Measurements from ENCODE around the gene KLHL40.

KLHL40 gene

DNA sequence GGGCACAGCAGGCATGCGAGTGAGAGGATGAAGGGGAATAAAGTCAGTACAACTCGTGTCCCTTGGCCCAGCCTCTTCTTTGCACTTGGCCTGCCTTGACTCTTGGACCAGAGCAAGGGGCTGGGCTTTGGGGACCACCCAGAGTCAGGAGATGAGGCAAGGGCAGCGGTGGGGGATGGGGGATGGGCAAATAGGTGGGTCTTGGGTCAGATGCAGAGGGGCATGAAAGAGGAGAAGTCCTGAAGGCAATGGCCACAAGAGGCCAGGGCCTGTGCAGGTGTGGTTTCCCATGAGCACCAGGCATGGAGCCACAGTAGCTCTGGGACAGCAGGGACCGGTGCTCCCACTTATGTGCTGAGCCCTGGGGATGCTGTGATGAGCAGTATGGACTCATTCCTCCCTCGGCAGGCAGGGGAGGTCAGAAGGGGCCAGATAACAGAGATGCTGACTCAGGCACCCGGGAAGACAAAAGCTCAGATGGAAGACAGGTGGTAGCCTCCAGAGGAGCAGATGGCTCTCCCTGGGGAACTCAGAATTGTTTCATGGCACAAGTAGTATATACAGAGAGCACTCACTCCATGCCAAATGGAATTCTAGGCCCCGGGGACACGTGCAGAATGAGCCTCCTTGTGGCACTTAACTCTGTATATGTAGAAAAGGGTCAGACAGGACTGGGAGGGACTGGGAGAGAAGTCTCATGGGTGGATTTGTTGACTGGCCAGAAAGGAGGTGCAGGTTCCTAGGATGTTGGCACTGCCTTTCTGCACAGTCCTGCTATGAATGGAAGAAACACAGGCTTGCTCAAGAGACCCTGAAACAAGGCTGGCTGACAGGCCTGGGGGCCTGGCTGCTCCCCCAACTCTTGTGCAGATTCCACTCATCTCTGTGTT, 17.6 kb upstream of the KLHL40 start:
- in situ Hi-C loops (cut with MboI; ENCODE audit: low pct_unique_long_range_greater_than_20kb, low sequenced_read_pairs), result no loop called here
- no peak for DNase-seq

DNA sequence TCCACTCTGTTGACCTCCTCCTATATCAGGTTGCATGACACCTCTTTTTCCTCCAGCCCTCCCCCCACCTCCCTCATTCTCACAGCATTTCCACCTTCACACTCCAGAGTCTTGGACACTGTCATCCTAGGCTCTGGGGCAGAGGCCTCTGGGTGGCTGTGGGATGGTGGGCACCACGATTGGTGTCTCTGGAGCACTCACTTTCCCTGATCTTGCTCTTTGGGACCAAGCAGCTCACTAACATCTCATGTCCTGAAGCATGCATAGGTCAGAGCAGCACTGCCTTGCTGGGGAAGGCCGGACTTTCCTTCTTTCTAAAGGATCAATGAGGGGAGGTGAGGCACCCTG, 16.9 kb upstream of the KLHL40 start:
- in situ Hi-C loops (cut with MboI; ENCODE audit: low pct_unique_long_range_greater_than_20kb, low sequenced_read_pairs), result no loop called here
- no peak for DNase-seq

DNA sequence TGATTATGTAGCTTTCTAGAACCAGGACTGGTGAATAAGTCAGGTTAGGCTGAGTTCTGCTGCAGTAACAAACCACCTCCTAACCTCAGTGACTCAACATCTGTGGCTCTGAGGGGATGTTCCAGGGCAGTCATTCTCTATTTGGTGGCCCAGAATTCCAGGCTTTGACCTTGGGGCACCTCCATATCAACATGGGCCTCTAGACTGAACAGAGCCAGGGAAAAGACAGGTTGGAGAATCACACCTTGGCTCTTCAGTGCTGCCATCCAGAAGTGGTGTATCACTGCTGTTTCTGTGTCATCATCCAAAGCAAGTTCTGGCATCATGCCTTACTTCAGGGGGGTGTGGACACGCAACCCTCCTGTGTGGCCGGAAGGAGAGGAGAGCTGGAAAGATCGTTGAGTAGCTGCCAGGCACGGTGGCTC, 16.5 kb upstream of the KLHL40 start:
- in situ Hi-C loops (cut with MboI; ENCODE audit: low pct_unique_long_range_greater_than_20kb, low sequenced_read_pairs), result no loop called here
- no peak for DNase-seq

DNA sequence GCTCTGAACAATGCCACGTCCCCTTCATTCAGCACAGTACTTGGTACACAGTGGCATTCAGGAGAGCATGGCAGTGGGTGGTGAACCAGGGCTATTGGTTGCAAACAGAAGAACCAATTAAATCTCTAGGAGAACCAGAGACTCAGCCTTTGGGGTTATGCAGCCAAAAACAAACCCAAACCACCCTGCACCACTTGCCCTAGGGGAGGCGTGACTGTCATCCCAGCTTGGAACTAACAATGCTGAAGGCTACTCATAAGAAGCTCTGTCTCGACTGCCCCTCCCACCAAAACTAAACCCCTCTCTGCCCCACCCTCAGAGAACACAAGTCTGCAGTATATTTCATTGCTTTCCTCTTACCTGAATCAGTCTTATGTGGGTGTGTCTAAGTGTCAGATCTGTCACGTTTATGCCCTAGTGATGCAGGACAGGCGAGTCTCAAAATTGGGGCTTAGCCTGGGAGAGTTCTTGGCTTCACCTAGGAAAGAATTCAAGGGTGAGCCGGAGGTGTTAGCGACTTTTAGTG, 15.2 kb upstream of the KLHL40 start:
- DNase-seq, result no peak
- in situ Hi-C loops (cut with MboI; ENCODE audit: low pct_unique_long_range_greater_than_20kb, low sequenced_read_pairs), result no loop called here

DNA sequence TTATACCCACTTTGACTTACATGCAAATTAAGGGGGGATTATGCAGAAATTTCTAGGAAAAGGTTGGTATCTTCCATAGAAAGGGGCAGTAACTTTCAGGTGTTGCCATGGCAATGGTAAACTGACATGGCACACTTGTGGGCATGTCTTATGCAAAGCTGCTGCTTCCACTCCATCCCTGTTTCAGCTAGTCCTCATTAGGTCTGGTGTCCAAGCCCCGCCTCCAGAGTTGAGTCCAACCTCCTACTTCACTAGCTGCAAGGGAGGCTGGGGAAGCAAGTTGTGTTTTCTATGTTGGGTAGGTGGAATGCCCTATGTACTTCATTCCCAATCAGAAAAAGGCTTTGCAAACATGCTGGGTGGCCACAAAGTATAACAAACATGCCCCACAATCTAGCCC, 14.7 kb upstream of the KLHL40 start:
- in situ Hi-C loops (cut with MboI; ENCODE audit: low pct_unique_long_range_greater_than_20kb, low sequenced_read_pairs), result no loop called here
- DNase-seq, result no peak

DNA sequence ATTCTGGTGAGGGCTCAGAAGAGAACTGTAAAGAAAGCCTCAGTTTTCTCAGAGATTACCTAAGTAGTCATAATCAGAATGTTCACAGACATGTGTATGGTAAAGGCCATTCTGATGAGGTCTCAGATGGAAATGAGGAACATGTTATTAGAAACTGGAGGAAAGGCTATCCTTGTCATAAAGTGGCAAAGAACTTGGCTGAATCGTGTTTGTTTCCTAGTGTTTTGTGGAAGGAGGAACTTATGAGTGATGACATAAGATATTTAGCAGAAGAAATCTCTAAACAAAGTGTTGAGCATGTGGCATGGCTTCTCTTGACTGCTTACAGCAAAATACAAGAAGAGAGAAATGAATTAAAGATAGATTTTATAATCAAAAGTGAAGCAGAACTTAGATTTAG, 12.8 kb upstream of the KLHL40 start:
- in situ Hi-C loops (cut with MboI; ENCODE audit: low pct_unique_long_range_greater_than_20kb, low sequenced_read_pairs), result no loop called here
- DNase-seq, result no peak

DNA sequence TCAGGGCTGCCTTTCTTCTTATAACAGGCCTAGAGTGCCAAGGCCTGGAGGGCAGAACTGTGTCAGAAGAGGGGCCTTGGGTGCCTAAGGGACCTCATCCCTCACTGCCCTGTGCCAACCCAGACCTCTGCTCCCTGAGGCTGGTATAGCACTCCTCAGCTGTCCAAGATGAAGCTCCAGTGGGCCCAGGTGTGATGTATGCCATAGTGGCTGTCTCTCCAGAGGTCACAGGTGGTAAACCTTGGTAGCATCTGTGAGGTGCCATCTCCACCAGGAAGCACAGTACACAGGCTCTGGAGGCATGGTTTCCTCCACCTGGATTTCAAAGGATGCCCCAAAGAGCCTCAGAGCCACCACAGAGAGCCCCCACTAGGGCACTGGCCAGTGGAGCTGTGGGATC, 12.3 kb upstream of the KLHL40 start:
- no peak for DNase-seq
- in situ Hi-C loops (cut with MboI; ENCODE audit: low pct_unique_long_range_greater_than_20kb, low sequenced_read_pairs), result no loop called here

DNA sequence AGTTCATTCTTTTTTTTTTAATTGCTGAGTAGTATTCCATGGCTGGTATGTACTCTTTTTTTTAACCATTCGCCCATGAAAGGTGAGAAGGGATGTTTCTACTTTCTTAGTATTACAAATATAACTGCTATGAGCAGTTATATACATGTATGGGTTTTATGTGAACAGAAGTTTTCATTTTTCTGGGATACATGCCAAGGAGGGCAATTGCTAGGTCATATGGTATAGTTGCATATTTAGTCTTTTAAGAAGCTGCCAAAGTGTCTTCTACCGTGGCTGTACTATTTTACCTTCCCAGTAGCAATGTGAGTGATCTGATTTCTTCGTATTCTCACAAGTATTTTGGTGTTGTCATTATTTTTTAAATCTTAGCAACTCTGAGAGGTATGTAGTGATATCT, 11.2 kb upstream of the KLHL40 start:
- DNase-seq, result no peak
- in situ Hi-C loops (cut with MboI; ENCODE audit: low pct_unique_long_range_greater_than_20kb, low sequenced_read_pairs), result no loop called here

DNA sequence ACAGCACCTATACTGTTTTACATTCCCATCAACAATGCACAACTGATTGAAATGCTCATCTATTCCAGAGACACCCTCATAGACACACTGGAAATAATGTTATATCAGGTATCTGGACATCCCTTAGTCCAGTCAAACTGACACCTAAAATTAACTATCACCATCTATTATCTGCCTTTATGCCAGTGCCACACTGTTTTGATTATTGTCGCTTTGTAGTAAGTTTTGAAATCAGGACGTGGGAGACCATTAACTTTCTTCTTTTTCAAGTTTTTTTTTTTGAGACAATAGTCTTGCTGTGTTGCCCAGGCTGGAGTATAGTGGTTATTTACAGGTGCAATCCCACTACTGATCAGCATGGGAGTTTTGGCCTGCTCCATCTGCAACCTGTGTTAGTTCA, 9.4 kb upstream of the KLHL40 start:
- no peak for DNase-seq
- in situ Hi-C loops (cut with MboI; ENCODE audit: low pct_unique_long_range_greater_than_20kb, low sequenced_read_pairs), result no loop called here

DNA sequence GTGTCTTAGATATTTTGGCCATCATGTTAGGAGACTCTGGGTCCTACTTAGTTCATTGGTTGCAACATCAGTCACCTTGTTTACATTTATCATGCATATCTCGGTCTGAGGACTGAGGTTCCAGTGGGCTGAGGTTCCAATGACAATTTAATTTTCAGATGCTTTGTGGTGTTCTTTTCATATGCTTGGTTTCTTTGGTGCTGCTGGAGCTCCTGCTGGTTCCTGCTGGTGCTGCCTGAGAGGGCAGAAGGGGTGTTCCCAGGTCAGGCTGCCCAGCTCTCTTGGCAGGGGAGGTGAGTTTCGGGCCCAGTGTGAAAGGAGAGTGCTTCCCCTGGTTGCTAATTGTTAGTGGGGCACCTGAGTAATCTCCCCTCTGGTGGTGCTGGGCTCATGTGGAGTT, 6.9 kb upstream of the KLHL40 start:
- no peak for DNase-seq
- in situ Hi-C loops (cut with MboI; ENCODE audit: low pct_unique_long_range_greater_than_20kb, low sequenced_read_pairs), result no loop called here

DNA sequence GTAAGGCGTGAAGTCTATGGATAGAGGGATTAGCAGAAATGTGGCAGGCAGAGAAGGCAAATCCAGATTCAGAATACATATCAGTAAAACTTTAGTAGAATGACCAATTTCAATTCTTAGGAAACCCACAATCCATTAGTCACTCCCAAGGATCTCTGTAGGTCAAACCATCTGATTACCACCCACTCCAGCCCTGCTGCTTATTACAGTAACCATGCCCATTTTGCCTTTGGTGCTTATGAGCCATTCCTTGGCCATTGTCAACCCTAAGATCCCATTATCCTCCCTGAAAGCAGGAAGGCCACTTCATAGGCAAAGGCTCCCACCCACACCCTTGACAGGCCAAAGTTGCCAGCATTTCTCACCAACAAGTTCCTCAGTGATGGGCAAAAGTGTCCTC, 5.1 kb upstream of the KLHL40 start:
- no peak for DNase-seq

DNA sequence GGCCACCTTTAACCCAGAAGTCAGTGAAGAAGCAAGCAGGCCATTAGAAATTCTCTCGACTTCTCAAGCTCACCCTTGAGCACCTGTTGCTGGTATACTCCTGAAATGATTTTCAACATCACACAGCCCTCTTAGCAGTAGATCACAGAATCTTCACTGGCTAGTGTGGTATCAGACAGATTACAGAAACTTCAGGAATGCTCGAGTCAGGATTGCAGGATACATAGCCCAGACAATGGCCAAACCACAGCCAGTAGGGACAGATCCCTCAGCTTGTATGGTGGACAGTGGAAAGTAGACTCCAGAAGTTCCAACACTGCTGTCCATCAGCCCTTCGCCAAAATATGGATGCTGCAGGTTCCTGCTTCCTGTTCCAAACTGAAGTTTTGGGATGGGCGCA, 4.5 kb upstream of the KLHL40 start:
- no peak for DNase-seq
- in situ Hi-C loops (cut with MboI; ENCODE audit: low pct_unique_long_range_greater_than_20kb, low sequenced_read_pairs), result no loop called here

More for the DNA sequence above, 5.1 kb upstream of the KLHL40 start:
- in situ Hi-C loops (cut with MboI; ENCODE audit: low pct_unique_long_range_greater_than_20kb, low sequenced_read_pairs), result no loop called here

DNA sequence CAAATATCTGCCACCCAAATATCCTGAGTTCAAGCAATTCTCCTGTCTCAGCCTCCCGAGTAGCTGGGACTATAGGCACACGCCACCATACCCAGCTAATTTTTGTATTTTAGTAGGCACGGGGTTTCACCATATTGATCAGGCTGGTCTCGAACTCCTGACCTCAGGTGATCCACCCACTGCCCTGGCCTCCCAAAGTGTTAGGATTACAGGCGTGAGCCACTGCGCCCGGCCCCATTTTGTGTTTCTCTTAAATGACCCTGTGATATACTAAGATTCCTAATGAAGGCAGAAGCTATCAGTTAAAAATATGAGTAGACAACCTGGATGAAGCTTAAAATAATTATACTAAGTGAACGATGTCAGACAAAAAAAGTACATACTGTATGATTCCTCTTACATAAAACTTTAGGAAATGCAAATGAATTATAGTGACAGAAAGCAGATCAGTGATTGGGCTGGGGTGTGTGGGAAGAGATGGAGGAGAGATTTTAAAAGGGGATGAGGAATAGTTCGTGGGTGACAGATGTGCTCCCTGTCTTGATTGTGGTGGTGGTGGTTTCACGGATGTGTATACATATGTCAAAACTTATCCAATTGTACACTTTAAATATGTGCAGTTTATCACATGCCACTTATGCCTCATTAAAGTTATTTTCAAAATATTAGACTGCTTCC, 3.8 kb upstream of the KLHL40 start:
- in situ Hi-C loops (cut with MboI; ENCODE audit: low pct_unique_long_range_greater_than_20kb, low sequenced_read_pairs), result no loop called here
- DNase-seq, result no peak

DNA sequence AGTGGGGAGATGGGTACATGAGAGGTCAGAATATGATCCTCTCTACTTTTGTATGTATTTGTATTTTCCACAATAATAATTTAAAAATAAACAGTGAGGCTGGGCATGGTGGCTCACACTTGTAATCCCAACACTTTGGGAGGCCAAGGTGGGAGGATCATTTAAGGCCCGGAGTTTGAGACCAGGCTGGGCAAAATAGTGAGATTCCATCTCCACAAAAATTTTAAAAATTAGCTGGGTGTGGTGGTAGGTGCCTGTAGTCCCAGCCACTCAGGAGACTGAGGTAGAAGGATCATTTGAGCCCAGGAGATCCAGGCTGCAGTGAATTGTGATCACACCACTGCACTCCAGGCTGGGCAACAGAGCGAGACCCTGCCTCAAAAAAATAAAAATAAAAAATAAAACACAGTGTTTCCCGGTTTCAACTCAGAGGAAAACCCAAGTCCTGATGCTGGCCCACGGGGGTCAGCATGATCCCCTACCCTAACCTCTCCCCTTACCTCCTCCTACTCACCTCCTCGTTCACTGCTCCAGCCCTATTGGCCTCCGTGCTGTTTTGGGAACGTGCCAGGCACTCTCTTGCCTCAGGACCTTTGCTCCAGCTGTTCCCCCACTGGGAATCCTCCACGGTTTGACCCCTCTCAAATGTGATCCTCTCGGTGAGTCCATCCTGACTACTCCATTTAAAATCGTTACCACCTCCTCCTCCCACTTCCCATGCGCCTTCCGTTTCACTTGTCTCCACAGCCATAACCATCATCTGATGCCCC, 2.9 kb upstream of the KLHL40 start:
- no peak for DNase-seq
- in situ Hi-C loops (cut with MboI; ENCODE audit: low pct_unique_long_range_greater_than_20kb, low sequenced_read_pairs), result no loop called here

DNA sequence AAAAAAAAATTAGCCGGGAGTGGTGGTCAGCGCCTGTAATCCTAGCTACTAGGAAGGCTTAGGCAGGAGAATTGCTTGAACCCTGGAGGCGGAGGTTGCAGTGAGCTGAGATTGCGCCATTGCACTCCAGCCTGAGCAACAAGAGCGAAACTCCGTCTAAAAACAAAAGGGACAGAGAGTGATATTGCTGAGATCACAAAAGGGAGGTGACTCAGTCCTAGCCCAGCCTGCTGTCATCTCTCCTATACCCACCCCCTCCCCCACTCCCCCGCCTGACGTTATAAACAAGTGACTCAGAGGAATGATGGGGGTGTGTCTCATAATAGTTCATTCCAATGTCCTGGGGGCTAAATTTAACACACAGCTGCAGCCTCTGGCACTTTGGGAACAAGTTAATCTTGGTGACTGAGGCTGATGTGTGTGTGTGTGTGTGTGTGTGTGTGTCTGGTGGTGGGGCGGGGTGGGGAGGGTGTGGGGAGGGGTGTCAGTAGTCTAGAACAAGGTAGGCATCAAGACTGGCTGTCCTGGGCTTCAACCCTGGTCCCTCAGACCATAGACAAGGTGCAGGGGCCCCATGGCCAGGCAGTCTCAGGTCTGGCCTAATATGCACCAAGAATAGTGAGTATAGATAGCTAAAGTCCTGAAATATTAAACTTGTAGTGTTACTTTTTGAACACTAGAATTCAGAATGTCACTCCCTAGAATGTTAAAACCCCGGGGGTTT, 1.3 kb upstream of the KLHL40 start:
- no peak for DNase-seq

DNA sequence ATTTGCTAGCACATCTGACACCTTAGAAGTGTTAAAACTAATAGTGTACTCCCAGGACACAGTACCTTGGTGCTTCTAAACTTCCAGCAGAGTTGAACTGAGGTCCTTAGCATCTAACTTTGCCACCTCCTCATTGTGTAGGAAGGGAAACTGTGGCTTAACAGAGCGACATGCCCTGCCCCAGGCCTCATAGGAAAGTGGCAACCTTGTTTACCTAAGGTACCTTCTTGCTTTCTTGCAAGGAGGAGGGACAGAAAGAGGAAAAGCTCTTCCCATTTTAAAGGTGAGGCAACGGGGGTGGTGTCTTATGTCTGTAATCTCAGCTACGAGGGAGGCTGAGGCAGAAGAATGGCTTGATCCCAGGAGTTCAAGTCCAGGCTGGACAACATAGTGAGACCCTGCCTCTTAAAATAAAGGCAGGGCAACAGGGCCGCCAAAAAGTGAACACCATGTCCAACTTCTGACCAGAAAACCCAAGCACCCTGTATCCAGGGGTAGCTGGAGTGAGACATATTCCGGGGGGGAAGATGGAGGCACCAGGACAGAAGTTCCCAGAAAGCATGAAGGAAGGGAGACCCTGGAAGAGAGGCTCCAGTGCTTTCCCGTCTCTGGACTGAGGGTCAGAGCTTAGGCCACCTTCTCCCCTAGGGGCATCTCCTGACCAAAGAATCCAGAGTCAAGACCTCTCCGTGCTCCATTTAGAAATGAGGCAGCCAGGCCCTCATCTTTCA, 540 bp upstream of the KLHL40 start:
- no peak for DNase-seq
- in situ Hi-C loops (cut with MboI; ENCODE audit: low pct_unique_long_range_greater_than_20kb, low sequenced_read_pairs), result no loop called here

More for the DNA sequence above, 1.3 kb upstream of the KLHL40 start:
- in situ Hi-C loops (cut with MboI; ENCODE audit: low pct_unique_long_range_greater_than_20kb, low sequenced_read_pairs), result no loop called here

DNA sequence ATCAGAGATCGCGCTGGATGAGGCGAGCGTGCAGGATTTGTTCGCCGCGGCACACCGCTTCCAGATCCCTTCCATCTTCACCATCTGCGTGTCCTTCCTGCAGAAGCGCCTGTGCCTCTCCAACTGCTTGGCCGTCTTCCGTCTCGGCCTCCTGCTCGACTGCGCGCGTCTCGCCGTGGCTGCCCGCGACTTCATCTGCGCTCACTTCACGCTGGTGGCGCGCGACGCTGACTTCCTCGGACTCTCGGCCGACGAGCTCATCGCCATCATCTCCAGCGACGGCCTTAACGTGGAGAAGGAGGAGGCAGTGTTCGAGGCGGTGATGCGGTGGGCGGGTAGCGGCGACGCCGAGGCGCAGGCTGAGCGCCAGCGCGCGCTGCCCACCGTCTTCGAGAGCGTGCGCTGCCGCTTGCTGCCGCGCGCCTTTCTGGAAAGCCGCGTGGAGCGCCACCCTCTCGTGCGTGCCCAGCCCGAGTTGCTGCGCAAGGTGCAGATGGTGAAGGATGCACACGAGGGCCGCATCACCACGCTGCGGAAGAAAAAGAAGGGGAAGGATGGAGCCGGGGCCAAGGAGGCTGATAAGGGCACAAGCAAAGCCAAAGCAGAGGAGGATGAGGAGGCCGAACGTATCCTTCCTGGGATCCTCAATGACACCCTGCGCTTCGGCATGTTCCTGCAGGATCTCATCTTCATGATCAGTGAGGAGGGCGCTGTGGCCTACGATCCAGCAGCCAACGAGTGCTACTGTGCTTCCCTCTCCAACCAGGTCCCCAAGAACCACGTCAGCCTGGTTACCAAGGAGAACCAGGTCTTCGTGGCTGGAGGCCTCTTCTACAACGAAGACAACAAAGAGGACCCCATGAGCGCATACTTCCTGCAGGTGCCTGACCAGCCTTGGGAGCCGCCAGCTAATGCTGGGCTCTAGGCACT, 819 bp downstream of the KLHL40 start:
- in situ Hi-C loops (cut with MboI; ENCODE audit: low pct_unique_long_range_greater_than_20kb, low sequenced_read_pairs), result no loop called here
- DNase-seq, result no peak
